ENCODE results near the gene CDH4.

Gene CDH4

GRCh38 chr20:61900011-61900944 lies 648.2 kb downstream of the CDH4 start:
- no peak overlapping the region for H3K4me3 ChIP-seq (replicated peaks in 1 of 2; ENCODE audit: low read depth in 2 of 2, low read length in 2 of 2)
- no peak for TF ChIP-seq CTCF (IDR thresholded peaks at IDR 0.05; ENCODE audit: low read depth, low read length)
- no peak for DNase-seq (ENCODE audit: low read depth in 2 of 2)

DNA sequence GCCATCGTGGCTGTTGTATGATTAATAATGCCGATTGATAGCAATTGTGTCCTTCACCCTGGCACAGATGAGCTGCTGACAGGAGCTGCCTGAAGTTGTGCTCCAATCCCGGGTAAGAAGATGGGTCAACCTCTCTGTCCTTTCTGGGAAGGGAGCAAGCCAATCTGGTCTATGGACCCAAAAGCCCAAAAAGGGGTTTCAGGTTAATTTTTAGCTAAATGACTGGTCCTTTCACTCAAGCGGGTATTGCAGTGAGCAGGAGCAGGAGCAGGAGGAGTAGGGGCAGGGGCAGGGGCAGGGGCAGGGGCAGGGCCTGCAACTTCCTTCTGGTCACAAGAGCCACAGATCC lies 648.9 kb downstream of the CDH4 start:
- no peak for TF ChIP-seq CTCF (IDR thresholded peaks at IDR 0.05; ENCODE audit: low read depth, low read length)
- no peak overlapping the region for H3K4me3 ChIP-seq (replicated peaks in 1 of 2; ENCODE audit: low read depth in 2 of 2, low read length in 2 of 2)
- DNase-seq (ENCODE audit: low read depth in 2 of 2) = no peak

DNA sequence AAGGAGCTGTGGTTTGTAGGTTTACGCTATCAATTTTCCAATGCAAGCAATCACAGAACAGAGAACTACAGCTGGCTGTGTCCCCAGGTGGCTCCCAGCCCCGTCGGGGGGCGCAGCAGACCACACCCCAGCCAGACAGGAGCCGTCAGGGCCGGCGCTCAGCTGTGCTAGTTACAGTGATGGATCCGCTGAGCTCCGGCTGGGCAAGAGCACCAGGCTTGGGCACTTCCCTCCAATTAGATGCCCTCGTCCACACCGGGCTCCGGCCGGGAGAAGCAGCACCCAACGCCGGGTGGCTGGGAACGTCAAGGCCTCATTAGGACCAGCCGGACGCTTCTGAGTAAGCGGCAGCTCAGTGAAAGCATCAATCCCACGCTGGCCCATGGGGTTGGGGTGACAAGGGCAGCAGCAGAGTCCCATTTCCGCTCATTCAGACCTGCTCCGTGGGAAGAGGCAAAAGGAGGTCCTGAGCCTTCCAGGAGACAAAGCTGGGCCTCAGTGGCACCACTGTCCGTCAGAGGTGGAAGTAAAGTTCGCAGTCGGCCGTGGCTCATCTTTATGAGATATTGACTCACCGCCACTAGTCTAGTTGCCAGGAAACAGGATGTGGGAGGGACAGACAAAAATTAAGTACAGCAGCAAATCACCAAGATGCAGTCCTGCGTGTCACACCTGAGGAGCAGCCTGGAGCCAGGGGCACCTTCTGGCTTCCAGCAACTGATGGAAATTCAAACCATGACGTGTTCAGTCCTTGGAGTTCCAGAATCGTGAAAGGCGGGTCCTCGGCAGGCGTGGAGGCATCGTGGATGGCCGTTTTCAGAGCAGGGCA lies 649.5 kb downstream of the CDH4 start:
- TF ChIP-seq CTCF (IDR thresholded peaks at IDR 0.05; ENCODE audit: low read depth, low read length) = no peak
- DNase-seq (ENCODE audit: low read depth in 2 of 2) = peak in 1 of 2 donors; percentile 15

DNA sequence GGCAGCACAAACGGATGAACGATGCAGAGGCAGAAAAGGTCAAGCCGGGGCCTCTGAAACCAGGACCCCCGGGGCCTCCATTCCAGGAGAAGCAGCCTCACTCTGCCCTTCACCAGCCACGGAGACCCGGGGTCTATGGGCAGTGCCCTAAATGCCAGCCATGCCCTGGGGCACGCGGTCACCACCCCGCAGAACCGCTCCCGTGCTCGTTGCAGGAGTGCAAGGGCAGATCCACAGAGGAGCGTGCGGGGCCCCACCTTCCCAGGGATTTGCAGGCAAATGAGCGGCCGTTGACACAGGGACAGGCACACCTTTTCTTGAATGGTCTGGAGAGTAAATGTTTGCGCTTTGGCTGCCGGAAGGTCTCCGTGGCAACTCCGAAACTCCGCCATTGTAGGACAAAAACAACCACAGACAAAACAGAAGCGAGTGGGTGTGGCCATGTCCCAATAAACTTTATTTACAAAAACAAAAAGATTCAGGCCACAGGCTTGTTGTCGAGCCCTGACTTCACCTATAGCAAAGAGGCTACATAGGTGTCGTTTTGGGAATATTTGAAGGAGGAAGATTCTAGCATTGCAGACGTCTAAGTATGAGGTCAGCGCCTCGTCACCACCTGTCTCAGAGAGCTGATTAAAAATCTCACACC lies 650.3 kb downstream of the CDH4 start:
- no peak overlapping the region for H3K4me3 ChIP-seq (replicated peaks in 1 of 2; ENCODE audit: low read depth in 2 of 2, low read length in 2 of 2)
- no peak for DNase-seq (ENCODE audit: low read depth in 2 of 2)
- no peak for TF ChIP-seq CTCF (IDR thresholded peaks at IDR 0.05; ENCODE audit: low read depth, low read length)

More for the DNA sequence above, 649.5 kb downstream of the CDH4 start:
- H3K4me3 ChIP-seq (replicated peaks in 1 of 2; ENCODE audit: low read depth in 2 of 2, low read length in 2 of 2) = no peak overlapping the region

DNA sequence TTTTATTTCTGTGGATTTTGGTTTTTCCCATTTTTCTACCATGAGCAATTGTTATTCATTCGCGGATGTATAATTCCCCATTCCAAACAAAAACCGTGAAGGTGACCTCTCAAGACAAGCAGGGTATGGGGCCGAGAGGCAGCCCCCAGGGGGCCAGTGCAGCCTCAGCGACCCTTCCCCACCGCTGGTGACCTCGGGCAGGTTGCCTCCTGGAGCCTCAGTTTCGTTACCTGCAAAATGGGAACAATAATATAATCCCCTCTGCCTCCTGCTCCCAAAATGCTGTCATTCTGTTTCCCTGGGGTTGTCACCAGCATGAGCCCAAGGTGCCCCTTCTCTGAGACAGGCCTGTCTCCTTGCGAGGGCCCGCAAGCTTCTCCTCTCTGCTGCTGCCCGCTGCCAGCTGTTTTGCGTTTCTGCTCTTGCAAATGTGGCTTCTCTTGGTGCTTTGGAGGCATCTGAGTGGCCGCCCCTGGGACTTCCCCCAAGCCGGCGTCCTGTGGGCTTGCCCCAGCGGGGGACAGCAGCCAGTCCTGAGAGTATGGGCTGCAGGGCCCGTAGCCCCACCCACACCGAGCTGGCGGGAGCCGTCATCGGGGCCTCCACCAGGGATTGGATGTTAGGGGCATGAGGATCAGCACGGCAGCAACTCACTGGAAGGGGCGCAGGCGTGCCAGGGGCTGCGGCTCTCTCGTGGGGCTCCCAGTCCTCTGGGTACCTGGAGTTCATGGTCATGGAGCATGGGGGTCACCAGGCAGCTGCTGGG lies 651.7 kb downstream of the CDH4 start:
- no peak for TF ChIP-seq CTCF (IDR thresholded peaks at IDR 0.05; ENCODE audit: low read depth, low read length)
- no peak for DNase-seq (ENCODE audit: low read depth in 2 of 2)
- H3K4me3 ChIP-seq (replicated peaks in 1 of 2; ENCODE audit: low read depth in 2 of 2, low read length in 2 of 2) = no peak overlapping the region

DNA sequence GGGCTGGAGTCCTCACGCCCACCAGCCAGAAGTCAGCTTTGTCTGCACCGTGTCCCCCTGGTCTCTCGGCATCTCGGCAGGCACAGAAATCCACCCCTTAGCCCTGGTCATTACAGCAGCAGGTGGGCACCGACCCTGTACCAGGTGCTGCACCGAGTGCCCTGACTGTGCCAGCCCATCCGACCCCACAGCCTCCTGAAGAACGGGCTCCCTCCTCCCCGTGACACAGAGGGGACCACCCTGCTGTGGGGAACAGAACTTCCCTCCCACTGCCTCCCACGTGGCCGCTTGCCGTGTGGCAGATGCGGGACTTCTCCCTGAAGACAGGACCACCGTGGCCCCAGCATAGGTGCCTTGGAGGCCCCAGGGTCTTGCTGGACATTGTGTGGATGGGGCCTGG lies 652.4 kb downstream of the CDH4 start:
- no peak for DNase-seq (ENCODE audit: low read depth in 2 of 2)
- H3K4me3 ChIP-seq (replicated peaks in 1 of 2; ENCODE audit: low read depth in 2 of 2, low read length in 2 of 2) = no peak overlapping the region
- no peak for TF ChIP-seq CTCF (IDR thresholded peaks at IDR 0.05; ENCODE audit: low read depth, low read length)
